A549 (cell line): ENCODE measurements around the gene CEP63. TPM values are rescaled to one million over a fixed set of nuclear protein-coding genes. Genes with fewer than 3 reads are reported as not detected.

Experiments
- ATAC-seq, 2 experiments: fragments of 200-7000 bp in 1 of 2; fragments of >200 bp in 1 of 2; cut with Nextera tagmentation in 1 of 2; cut with Tn5 transposase in 1 of 2; 3 replicates each; pipeline versions ENCODE4 v1.8.0 to v1.9.1; 2018 to 2020; ENCODE audit warnings: mild to moderate bottlenecking in 1 of 2, moderate library complexity in 1 of 2
- CTCF ChIA-PET: fragments of 300-600 bp; sonication (Branson Sonifier 250); formaldehyde crosslinking; extraction: SDS; loops from one replicate; lab custom pipeline; 2021; ENCODE audit warnings: antibody characterized with exemption, inconsistent platforms; lab: Yijun Ruan, JAX
- POLR2A ChIA-PET: fragments of 350-600 bp; formaldehyde crosslinking; extraction: SDS; loops from one replicate; lab custom pipeline; 2021; ENCODE audit warnings: antibody characterized with exemption, inconsistent platforms; lab: Yijun Ruan, JAX
- DNase-seq, 2 experiments: peaks; one replicate each; pipeline versions ENCODE4 v3.0.0 to v3.0.0-alpha.2; 2011 to 2016; ENCODE audit warnings: low read depth in 1 of 2, low spot score in 1 of 2
- FAIRE-seq: peaks from 2 replicates; lab custom pipeline; 2011; peaks lifted over from hg19 to GRCh38; lab: Jason Lieb, UNC
- H3K27ac ChIP-seq, 2 experiments: fragments of >200 bp; sonication (Bioruptor Twin); formaldehyde crosslinking; 3 replicates each; pipeline ENCODE4 v1.5.1; 2016 to 2017
- H3K4me1 ChIP-seq: fragments of >200 bp; sonication (Bioruptor Twin); formaldehyde crosslinking; 3 replicates; pipeline ENCODE4 v1.6.1; 2016
- H3K4me2 ChIP-seq: fragments of >200 bp; sonication (Bioruptor Twin); formaldehyde crosslinking; 3 replicates; pipeline ENCODE4 v1.6.1; 2016
- H3K4me3 ChIP-seq: fragments of >200 bp; sonication (Bioruptor Twin); formaldehyde crosslinking; 3 replicates; pipeline ENCODE4 v1.5.1; 2016
- H3K9me3 ChIP-seq: fragments of >200 bp; sonication (Bioruptor Twin); formaldehyde crosslinking; 3 replicates; pipeline ENCODE4 v1.6.1; 2016
- CBX2 ChIP-seq: fragments of 200-600 bp; sonication (generic); IDR thresholded peaks from 2 replicates; pipeline ENCODE4 v1.6.1; 2016; ENCODE audit warnings: low read depth, mild to moderate bottlenecking, borderline replicate concordance
- CEBPB ChIP-seq, 2 experiments: fragments of >200 bp in 1 of 2; sonication (Bioruptor Twin) in 1 of 2; formaldehyde crosslinking in 1 of 2; IDR thresholded peaks; 2 replicates each; pipeline ENCODE4 v1.6.1; 2012 to 2016
- CHD4 ChIP-seq: fragments of 200-600 bp; sonication (generic); IDR thresholded peaks from 2 replicates; pipeline ENCODE4 v1.6.1; 2016; ENCODE audit warnings: antibody characterized with exemption, mild to moderate bottlenecking, borderline replicate concordance
- EHF ChIP-seq: fragments of 250-450 bp; sonication (Bioruptor Pico); IDR thresholded peaks from 2 replicates; pipeline ENCODE4 v1.5.0; 2020; ENCODE audit warnings: mild to moderate bottlenecking
- EHMT2 ChIP-seq: fragments of 200-600 bp; sonication (generic); IDR thresholded peaks from 2 replicates; pipeline ENCODE4 v1.6.1; 2016; ENCODE audit warnings: antibody characterized with exemption, low read depth, mild to moderate bottlenecking, moderate library complexity
- ELK1 ChIP-seq: fragments of 150-350 bp; IDR thresholded peaks from 2 replicates; pipeline ENCODE4 v1.6.1; 2014; ENCODE audit warnings: low read depth, mild to moderate bottlenecking, low read length
- EP300 ChIP-seq, 2 experiments: fragments of >200 bp; sonication (Bioruptor Twin); formaldehyde crosslinking; IDR thresholded peaks; 2 replicates in 1 of 2; 3 replicates in 1 of 2; pipeline ENCODE4 v1.6.1; 2016 to 2017
- FOSB ChIP-seq: fragments of 250-450 bp; sonication (Bioruptor Pico); IDR thresholded peaks from 2 replicates; pipeline ENCODE4 v1.5.0; 2020; ENCODE audit warnings: mild to moderate bottlenecking, moderate library complexity
- FOSL2 ChIP-seq, 2 experiments: fragments of 450-650 bp in 1 of 2; fragments of >200 bp in 1 of 2; sonication (Bioruptor Twin) in 1 of 2; formaldehyde crosslinking; IDR thresholded peaks; 2 replicates each; pipeline versions ENCODE4 v1.5.0 to v1.6.1; 2016 to 2020; ENCODE audit warnings: mild to moderate bottlenecking in 1 of 2, moderate library complexity in 1 of 2
- FOXS1 ChIP-seq: fragments of 250-450 bp; sonication (Bioruptor Pico); IDR thresholded peaks from 2 replicates; pipeline ENCODE4 v1.5.0; 2020; ENCODE audit warnings: mild to moderate bottlenecking, moderate library complexity
- GATA3 ChIP-seq: IDR thresholded peaks from 2 replicates; pipeline ENCODE4 v1.6.1; 2012; ENCODE audit warnings: borderline replicate concordance
- HDAC2 ChIP-seq: fragments of 200-600 bp; sonication (generic); IDR thresholded peaks from 2 replicates; pipeline ENCODE4 v1.6.1; 2016
- HMGXB4 ChIP-seq: fragments of 250-450 bp; sonication (Bioruptor Pico); IDR thresholded peaks from 2 replicates; pipeline ENCODE4 v1.5.0; 2021; ENCODE audit warnings: mild to moderate bottlenecking, moderate library complexity, borderline replicate concordance
- HOXA7 ChIP-seq: fragments of 250-450 bp; sonication (Bioruptor Pico); IDR thresholded peaks from 2 replicates; pipeline ENCODE4 v1.5.0; 2020; ENCODE audit warnings: mild to moderate bottlenecking, moderate library complexity
- HOXB13 ChIP-seq: fragments of 250-450 bp; sonication (Bioruptor Pico); IDR thresholded peaks from 2 replicates; pipeline ENCODE4 v1.5.0; 2020; ENCODE audit warnings: low read depth, mild to moderate bottlenecking, moderate library complexity
- HOXB5 ChIP-seq: fragments of 250-450 bp; sonication (Bioruptor Pico); IDR thresholded peaks from 2 replicates; pipeline ENCODE4 v1.5.0; 2020; ENCODE audit warnings: mild to moderate bottlenecking, moderate library complexity
- MAX ChIP-seq: IDR thresholded peaks from 2 replicates; pipeline ENCODE4 v1.6.1; 2012
- NPAS2 ChIP-seq: fragments of 250-450 bp; sonication (Bioruptor Pico); IDR thresholded peaks from 2 replicates; pipeline ENCODE4 v1.8.0; 2022; ENCODE audit warnings: mild to moderate bottlenecking, moderate library complexity, borderline replicate concordance
- NR3C1 ChIP-seq: fragments of >200 bp; sonication (Bioruptor Twin); formaldehyde crosslinking; IDR thresholded peaks from 3 replicates; pipeline ENCODE4 v1.6.1; 2017
- PBX3 ChIP-seq: IDR thresholded peaks from 2 replicates; pipeline ENCODE4 v1.6.1; 2012
- POLR2AphosphoS2 ChIP-seq: conservative IDR thresholded peaks from 2 replicates; pipeline ENCODE4 v1.6.1; 2012; ENCODE audit warnings: low read length, improper control_type of control experiment, inconsistent platforms
- RARB ChIP-seq: fragments of 250-450 bp; sonication (Bioruptor Pico); IDR thresholded peaks from 2 replicates; pipeline ENCODE4 v1.8.0; 2021; ENCODE audit warnings: mild to moderate bottlenecking, moderate library complexity
- RCOR1 ChIP-seq: fragments of 150-350 bp; IDR thresholded peaks from 2 replicates; pipeline ENCODE4 v1.6.1; 2014; ENCODE audit warnings: antibody characterized with exemption, low read length, low read depth
- REST ChIP-seq: fragments of 200-600 bp; sonication (generic); IDR thresholded peaks from 2 replicates; pipeline ENCODE4 v1.6.1; 2016; ENCODE audit warnings: antibody characterized with exemption, mild to moderate bottlenecking, moderate library complexity
- RFX5 ChIP-seq: fragments of 450-650 bp; IDR thresholded peaks from 2 replicates; pipeline ENCODE4 v1.7.1; 2014; ENCODE audit warnings: antibody characterized with exemption, mild to moderate bottlenecking, moderate library complexity
- TP53 ChIP-seq: fragments of 250-450 bp; sonication (Bioruptor Pico); IDR thresholded peaks from 2 replicates; pipeline ENCODE4 v1.5.0; 2021; ENCODE audit warnings: mild to moderate bottlenecking, moderate library complexity
- USF2 ChIP-seq: fragments of 450-650 bp; IDR thresholded peaks from 2 replicates; pipeline ENCODE4 v1.6.1; 2014; ENCODE audit warnings: antibody characterized with exemption
- ZSCAN20 ChIP-seq: fragments of 250-450 bp; sonication (Bioruptor Pico); IDR thresholded peaks from 2 replicates; pipeline ENCODE4 v1.8.0; 2022; ENCODE audit warnings: mild to moderate bottlenecking, moderate library complexity
- WGBS: methylation state at CpG from one replicate; pipeline ENCODE4 v1.1.6; 2017; ENCODE audit errors: missing lambda C conversion rate; 5-methylcytosine and 5-hydroxymethylcytosine counted together
- polyA plus RNA-seq, 4 experiments: library from polyadenylated mRNA; depleted of rRNA in 3 of 4; stranded (reverse); fragments of >200 nt; fragmentation: RNase III in 1 of 4; extraction: RNeasy Plus Mini Kit Qiagen cat#74134 plus additional on column Dnase treatment in 1 of 4; gene quantifications; 2 replicates in 3 of 4; 3 replicates in 1 of 4; pipeline ENCODE4 v1.2.3, GENCODE V29; 2011 to 2017

Gene CEP63
- polyA plus RNA-seq, 2 of the 4 experiments (the other 2 are of a cell fraction), result 17.4 to 24.0 TPM

- Histone ChIP-seq H3K4me1 (no peaks in the 10 kb centered on the region), H3K4me2 (no peak overlapping the region), H3K4me3 (no peak overlapping the region), H3K27ac (no peak overlapping the region), H3K9me3 (peaks cover 4% of the 10 kb centered on the region; the same call in 1 of the 3 replicates)
- POLR2A ChIA-PET, result no interaction called here
- 55% methylated on average over 3 of the region's 3 CpGs for WGBS
- ATAC-seq (no peak), FAIRE-seq (no peak), DNase-seq (no peak)
- CTCF ChIA-PET, result no interaction called here
- TF ChIP-seq HOXA7 (CRISPR knock-in tag) (no peak), NR3C1 (no peak), FOSL2 (IDR thresholded peaks at IDR 0.05) (no peak), FOSL2 (CRISPR knock-in tag; IDR thresholded peaks at IDR 0.05) (no peak), HMGXB4 (CRISPR knock-in tag) (no peak), CEBPB (IDR thresholded peaks at IDR 0.05) (no peak), NPAS2 (CRISPR knock-in tag) (no peak), ZSCAN20 (CRISPR knock-in tag) (no peak), EHMT2 (no peak), EHF (CRISPR knock-in tag) (no peak), GATA3 (no peak), HOXB13 (CRISPR knock-in tag) (no peak), HDAC2 (no peak), USF2 (no peak)
Measured at GRCh38 chr3:134504132-134504531, 18.3 kb downstream of the CEP63 start.

- Histone ChIP-seq H3K4me3 (no peak overlapping the region), H3K4me1 (no peaks in the 10 kb centered on the region), H3K27ac (no peak overlapping the region), H3K4me2 (no peak overlapping the region), H3K9me3 (peaks cover 4% of the 10 kb centered on the region; the same call in 1 of the 3 replicates)
- 88% methylated on average over 1 of the region's 3 CpGs for WGBS
- CTCF ChIA-PET, result no interaction called here
- FAIRE-seq (no peak), DNase-seq (no peak), ATAC-seq (no peak)
- no peak for TF ChIP-seq HOXB5 (CRISPR knock-in tag)
- no peak for TF ChIP-seq RCOR1
- no peak for TF ChIP-seq RARB (CRISPR knock-in tag)
- no peak for TF ChIP-seq FOSB (CRISPR knock-in tag)
- no peak for TF ChIP-seq CHD4
- TF ChIP-seq POLR2AphosphoS2, result no peak
- no peak for TF ChIP-seq EHMT2
- TF ChIP-seq NR3C1, result no peak
- no peak for TF ChIP-seq REST
- TF ChIP-seq EP300 (IDR thresholded peaks at IDR 0.05), result no peak
- TF ChIP-seq FOXS1 (CRISPR knock-in tag), result no peak
- no peak for TF ChIP-seq CBX2
- TF ChIP-seq TP53, result no peak
- TF ChIP-seq PBX3, result no peak
- no peak for TF ChIP-seq MAX
- TF ChIP-seq ELK1, result no peak
- no peak for TF ChIP-seq RFX5
- POLR2A ChIA-PET, result no interaction called here
Measured at GRCh38 chr3:134505485-134505884, 19.6 kb downstream of the CEP63 start.
